Nephron (organoid): Measurements from ENCODE around the gene TAGAP.
"Not testable (repeated sequence)": the region's sequence is repeated elsewhere in the genome, so short reads cannot be mapped to it uniquely, and the experiment has no call there.

Experiments used
- H3K27ac Mint-ChIP-seq, 3 experiments: 2 replicates each; pipeline ENCODE4 v1.8.0; 2020; ENCODE audit warnings: mixed read lengths in 3 of 3, mild to moderate bottlenecking in 2 of 3, moderate library complexity in 1 of 3
- H3K27me3 Mint-ChIP-seq: 2 replicates; pipeline ENCODE4 v1.8.0; 2021; ENCODE audit warnings: low read depth, mild to moderate bottlenecking, moderate library complexity, mixed read lengths
- H3K36me3 Mint-ChIP-seq: 2 replicates; pipeline ENCODE4 v1.8.0; 2020; ENCODE audit warnings: low read depth, mixed read lengths
- H3K4me1 Mint-ChIP-seq: 2 replicates; pipeline ENCODE4 v1.8.0; 2020; ENCODE audit warnings: mixed read lengths
- H3K4me3 Mint-ChIP-seq, 3 experiments: 2 replicates each; pipeline ENCODE4 v1.8.0; 2020; ENCODE audit warnings: mild to moderate bottlenecking in 3 of 3, mixed read lengths in 3 of 3, moderate library complexity in 2 of 3
- H3K9me3 Mint-ChIP-seq: 2 replicates; pipeline ENCODE4 v1.8.0; 2020; ENCODE audit warnings: mixed read lengths
- TF ChIP-seq, protein P1 (sequence below), 3 experiments: fragments of 200-600 bp; sonication (generic); IDR thresholded peaks; one replicate each; pipeline ENCODE4 v1.5.0; 2021; ENCODE audit warnings: antibody characterized with exemption in 3 of 3; ENCODE audit not compliant: unreplicated experiment in 3 of 3

Gene TAGAP

DNA sequence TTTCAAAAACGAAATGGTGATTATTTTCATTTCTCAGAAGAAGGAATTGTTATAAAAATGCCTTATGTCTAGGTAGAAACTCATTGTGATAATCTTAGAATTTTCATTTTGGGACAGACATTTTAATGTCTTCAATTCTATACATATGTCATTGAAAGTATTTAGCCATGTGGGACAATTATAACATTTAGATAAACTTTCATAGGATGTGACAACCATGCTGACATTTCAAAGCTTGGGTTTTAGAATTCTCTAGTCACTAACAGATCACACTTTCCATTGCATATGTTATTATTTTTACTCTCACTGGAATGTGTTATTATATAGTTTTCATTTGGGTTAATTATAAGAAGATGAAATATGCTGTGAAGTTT lies 4.9 kb downstream of the TAGAP start:
- Mint-ChIP-seq H3K9me3 (no peaks in the 10 kb centered on the region), H3K27ac (no peak overlapping the region), H3K36me3 (no peaks in the 10 kb centered on the region), H3K4me1 (peaks cover 11% of the 10 kb centered on the region), H3K27me3 (peaks cover 7% of the 10 kb centered on the region), H3K4me3 (no peak overlapping the region)
- TF ChIP-seq, protein P1, sequence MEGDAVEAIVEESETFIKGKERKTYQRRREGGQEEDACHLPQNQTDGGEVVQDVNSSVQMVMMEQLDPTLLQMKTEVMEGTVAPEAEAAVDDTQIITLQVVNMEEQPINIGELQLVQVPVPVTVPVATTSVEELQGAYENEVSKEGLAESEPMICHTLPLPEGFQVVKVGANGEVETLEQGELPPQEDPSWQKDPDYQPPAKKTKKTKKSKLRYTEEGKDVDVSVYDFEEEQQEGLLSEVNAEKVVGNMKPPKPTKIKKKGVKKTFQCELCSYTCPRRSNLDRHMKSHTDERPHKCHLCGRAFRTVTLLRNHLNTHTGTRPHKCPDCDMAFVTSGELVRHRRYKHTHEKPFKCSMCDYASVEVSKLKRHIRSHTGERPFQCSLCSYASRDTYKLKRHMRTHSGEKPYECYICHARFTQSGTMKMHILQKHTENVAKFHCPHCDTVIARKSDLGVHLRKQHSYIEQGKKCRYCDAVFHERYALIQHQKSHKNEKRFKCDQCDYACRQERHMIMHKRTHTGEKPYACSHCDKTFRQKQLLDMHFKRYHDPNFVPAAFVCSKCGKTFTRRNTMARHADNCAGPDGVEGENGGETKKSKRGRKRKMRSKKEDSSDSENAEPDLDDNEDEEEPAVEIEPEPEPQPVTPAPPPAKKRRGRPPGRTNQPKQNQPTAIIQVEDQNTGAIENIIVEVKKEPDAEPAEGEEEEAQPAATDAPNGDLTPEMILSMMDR (IDR thresholded peaks at IDR 0.05; ENCODE audit: unreplicated experiment in 3 of 3) = no peak

DNA sequence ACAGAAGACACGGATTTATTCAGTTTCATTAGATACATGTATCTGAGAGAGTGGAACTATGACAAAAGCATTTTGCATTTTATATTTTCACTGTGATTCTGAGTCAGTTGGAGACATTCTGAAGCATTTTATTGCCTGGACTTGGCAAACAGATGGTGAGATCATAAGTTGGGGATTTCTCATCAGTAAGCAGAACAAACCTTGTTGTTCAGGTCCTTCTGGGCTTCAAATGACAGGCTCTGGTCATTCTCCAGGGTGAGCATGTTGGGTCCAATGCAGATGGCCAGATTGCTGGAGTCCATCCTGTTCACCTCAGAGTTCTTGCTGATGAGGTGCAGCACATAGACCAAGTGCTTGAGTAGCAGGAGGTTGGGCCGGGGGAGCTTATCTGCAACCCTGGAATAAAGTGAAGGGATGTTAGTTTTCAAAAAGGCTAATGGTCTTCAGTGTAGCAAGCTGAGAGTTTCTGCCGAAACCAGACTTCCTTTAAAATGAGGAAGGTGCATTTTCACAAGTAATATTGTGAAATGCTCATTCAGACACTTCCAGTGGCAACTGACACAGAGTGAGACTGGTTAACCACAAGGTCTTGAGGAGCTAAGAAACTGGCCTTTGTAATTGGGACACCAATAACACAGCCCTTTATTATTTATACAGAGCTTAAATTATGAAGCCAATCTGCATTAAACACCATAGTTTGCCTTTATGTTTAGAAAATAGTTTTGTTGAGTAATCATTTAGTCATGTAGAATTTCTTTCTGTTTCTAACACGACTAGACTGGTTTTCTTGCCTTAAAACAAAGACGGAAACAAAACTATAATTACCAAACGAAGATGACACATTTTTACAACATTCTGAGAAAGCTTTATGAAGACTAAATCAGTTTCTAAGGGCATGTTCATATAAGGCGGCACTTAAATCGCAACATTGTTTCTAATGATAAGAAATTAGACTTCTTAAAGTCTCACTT lies 5.6 kb downstream of the TAGAP start:
- H3K4me3 Mint-ChIP-seq = no peak overlapping the region
- TF ChIP-seq, protein P1 (IDR thresholded peaks at IDR 0.05; ENCODE audit: unreplicated experiment in 3 of 3) = no peak

DNA sequence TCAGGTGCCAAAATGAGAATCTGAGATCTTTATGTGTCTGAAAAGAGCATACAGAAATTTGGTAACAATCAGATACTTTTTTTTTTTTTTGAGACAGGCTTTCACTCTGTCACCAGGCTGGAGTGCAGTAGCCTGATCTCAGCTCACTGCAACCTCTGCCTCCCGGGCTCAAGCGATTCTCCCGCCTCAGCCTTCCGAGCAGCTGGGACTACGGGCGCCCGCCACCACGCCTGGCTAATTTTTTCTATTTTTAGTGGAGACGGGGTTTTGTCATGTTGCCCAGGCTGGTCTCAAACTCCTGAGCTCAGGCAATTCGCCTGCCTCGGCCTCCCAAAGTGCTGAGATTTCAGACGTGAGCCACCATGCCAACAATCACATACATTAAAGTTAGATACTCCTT lies 6.5 kb downstream of the TAGAP start:
- not testable (repeated sequence) for H3K4me1 Mint-ChIP-seq, H3K36me3 Mint-ChIP-seq, H3K27me3 Mint-ChIP-seq, H3K4me3 Mint-ChIP-seq, H3K9me3 Mint-ChIP-seq, H3K27ac Mint-ChIP-seq

More for the DNA sequence above, 5.6 kb downstream of the TAGAP start:
- no peaks in the 10 kb centered on the region for H3K9me3 Mint-ChIP-seq
- H3K27ac Mint-ChIP-seq = no peak overlapping the region
- H3K27me3 Mint-ChIP-seq = peaks cover 4% of the 10 kb centered on the region
- H3K4me1 Mint-ChIP-seq = peaks cover 8% of the 10 kb centered on the region
- no peaks in the 10 kb centered on the region for H3K36me3 Mint-ChIP-seq

DNA sequence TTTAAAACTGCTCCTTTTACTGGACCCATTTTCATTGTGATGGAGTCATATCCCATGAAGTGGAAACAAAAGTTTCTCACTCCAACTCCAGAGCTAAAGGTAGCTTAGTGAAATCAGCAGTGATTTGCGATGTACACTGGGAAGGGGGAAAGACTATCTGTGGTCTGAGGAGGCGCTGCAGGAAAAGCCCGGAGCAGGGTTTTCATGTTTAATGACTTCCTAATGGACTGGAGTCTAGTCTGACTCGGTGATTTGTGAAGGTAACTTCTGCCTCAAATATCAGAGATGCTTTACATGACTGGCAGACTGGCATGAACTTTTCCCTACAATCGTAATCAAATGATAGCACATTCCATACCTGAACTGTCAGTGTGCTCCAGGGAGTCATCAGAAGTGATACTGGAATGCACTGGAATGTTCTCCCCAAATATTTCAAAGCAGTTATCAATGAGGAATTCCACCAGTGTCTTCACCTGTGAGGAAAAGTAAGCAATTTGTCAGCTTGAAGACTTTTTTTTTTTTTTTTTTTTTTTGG lies 7.0 kb downstream of the TAGAP start:
- Mint-ChIP-seq H3K4me1 (peaks cover 8% of the 10 kb centered on the region), H3K27me3 (peaks cover 4% of the 10 kb centered on the region)

DNA sequence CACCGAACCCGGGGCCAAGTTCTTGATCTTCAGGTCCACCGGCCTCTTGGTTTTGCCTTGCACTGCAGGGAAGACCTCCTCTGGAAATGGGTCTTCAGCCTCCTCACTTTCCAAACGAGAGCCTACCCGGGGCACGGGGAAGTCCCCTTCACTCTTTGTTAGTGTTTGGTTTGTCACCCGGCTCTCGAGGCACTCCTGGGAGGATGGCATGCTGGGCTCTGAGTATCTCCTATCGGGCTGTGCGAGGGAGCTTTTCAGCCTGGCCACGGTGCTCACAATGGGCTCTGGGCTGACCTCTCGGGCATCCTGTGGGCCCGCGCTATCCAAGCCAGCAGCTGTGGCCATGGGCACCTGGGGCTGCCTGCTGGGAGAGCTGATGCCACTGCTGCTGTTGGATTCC lies 8.1 kb downstream of the TAGAP start:
- no peaks in the 10 kb centered on the region for H3K9me3 Mint-ChIP-seq
- no peak overlapping the region for H3K27ac Mint-ChIP-seq
- peaks cover 8% of the 10 kb centered on the region for H3K4me1 Mint-ChIP-seq
- H3K27me3 Mint-ChIP-seq = no peaks in the 10 kb centered on the region
- TF ChIP-seq, protein P1 (IDR thresholded peaks at IDR 0.05; ENCODE audit: unreplicated experiment in 3 of 3) = no peak
- no peaks in the 10 kb centered on the region for H3K36me3 Mint-ChIP-seq
- no peak overlapping the region for H3K4me3 Mint-ChIP-seq

More for the DNA sequence above, 7.0 kb downstream of the TAGAP start:
- Mint-ChIP-seq H3K4me3 (no peak overlapping the region), H3K27ac (no peak overlapping the region), H3K9me3 (no peaks in the 10 kb centered on the region), H3K36me3 (no peaks in the 10 kb centered on the region)
- TF ChIP-seq, protein P1 (IDR thresholded peaks at IDR 0.05; ENCODE audit: unreplicated experiment in 3 of 3) = no peak

DNA sequence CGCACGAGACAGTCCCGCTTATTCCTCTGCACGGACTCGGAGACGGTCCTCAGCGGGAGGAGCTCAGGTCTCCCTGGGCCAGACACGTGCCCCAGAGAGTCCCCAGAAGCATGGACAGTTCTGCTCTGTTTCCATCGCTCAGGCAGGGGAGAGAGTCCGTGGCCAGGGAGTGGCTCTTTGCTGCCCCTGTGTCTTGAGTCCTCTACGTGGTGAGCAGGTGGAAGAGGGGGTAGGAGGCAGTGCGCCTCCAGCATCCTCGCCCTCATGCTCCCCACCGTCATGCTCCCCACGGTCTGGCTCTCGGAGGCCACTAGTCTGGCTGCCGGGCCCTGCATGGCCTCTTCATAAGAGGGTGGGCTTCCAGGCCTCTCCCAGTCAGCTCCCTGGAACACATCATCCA lies 8.9 kb downstream of the TAGAP start:
- H3K27ac Mint-ChIP-seq = no peak overlapping the region
- H3K27me3 Mint-ChIP-seq = no peaks in the 10 kb centered on the region

More for the DNA sequence above, 8.9 kb downstream of the TAGAP start:
- Mint-ChIP-seq H3K4me3 (no peak overlapping the region), H3K4me1 (peaks cover 8% of the 10 kb centered on the region), H3K9me3 (no peaks in the 10 kb centered on the region), H3K36me3 (no peaks in the 10 kb centered on the region)
- TF ChIP-seq, protein P1 (IDR thresholded peaks at IDR 0.05; ENCODE audit: unreplicated experiment in 3 of 3) = no peak
